Sigmoid colon (tissue), 7 donors: ENCODE data around the gene SCMH1. TPM values are rescaled to one million over a fixed set of nuclear protein-coding genes. Genes with fewer than 3 reads are reported as not detected.
"Not testable (repeated sequence)": the region's sequence is repeated elsewhere in the genome, so short reads cannot be mapped to it uniquely, and the experiment has no call there.

Source experiments
- DNase-seq: peaks from one replicate; pipeline ENCODE4 v3.0.0-alpha.2; 2019
- H3K27ac ChIP-seq, 4 donors: fragments of 200-600 bp; sonication (generic); one replicate each; pipeline ENCODE4 v1.5.1; 2016 to 2019; ENCODE audit warnings: mild to moderate bottlenecking in 1 of 4
- H3K27me3 ChIP-seq, 3 donors: fragments of 200-600 bp; sonication (generic); one replicate each; pipeline ENCODE4 v1.5.1; 2019; ENCODE audit warnings: mild to moderate bottlenecking in 1 of 3
- H3K36me3 ChIP-seq, 4 donors: fragments of 200-600 bp; sonication (generic); one replicate each; pipeline ENCODE4 v1.5.1; 2016 to 2019
- H3K4me1 ChIP-seq, 4 donors: fragments of 200-600 bp; sonication (generic); one replicate each; pipeline ENCODE4 v1.5.1; 2017 to 2019
- H3K4me3 ChIP-seq, 4 donors: fragments of 200-600 bp; sonication (generic); one replicate each; pipeline ENCODE4 v1.5.1; 2017 to 2019; ENCODE audit warnings: mild to moderate bottlenecking in 2 of 4, moderate library complexity in 1 of 4
- H3K9me3 ChIP-seq, 4 donors: fragments of 200-600 bp in 3 of 4; sonication (generic) in 3 of 4; one replicate each; pipeline versions ENCODE4 v1.5.1 to v1.6.1; 2013 to 2019
- EP300 ChIP-seq, 4 donors: sonication (generic); formaldehyde crosslinking; IDR thresholded peaks; one replicate each; pipeline ENCODE4 v1.6.1; 2017; ENCODE audit warnings: antibody characterized with exemption in 4 of 4
- POLR2A ChIP-seq, 2 donors: fragments of 450-650 bp; IDR thresholded peaks; one replicate each; pipeline ENCODE4 v1.6.1; 2016; ENCODE audit warnings: antibody characterized with exemption in 2 of 2, mild to moderate bottlenecking in 2 of 2, moderate library complexity in 2 of 2
- POLR2AphosphoS5 ChIP-seq, 4 donors: sonication (generic); formaldehyde crosslinking; IDR thresholded peaks; one replicate each; pipeline ENCODE4 v1.6.1; 2017; ENCODE audit warnings: antibody characterized with exemption in 4 of 4
- WGBS, 2 donors: extraction: QIAGEN DNeasy Blood & Tissue Kit; methylation state at CpG; one replicate each; pipeline ENCODE4 v1.1.7; 2013; 5-methylcytosine and 5-hydroxymethylcytosine counted together
- intact Hi-C: fragments of 100-400 bp; cut with DNase I; formaldehyde crosslinking; loops from one replicate; pipeline ENCODE4 v1.15.1; 2023
- polyA plus RNA-seq, 3 donors: library from polyadenylated mRNA; stranded (reverse); fragments of 200-250 nt; gene quantifications; one replicate each; pipeline ENCODE4 v1.2.3, GENCODE V29; 2013
- total RNA-seq, 4 donors: library from RNA; depleted of rRNA; stranded (reverse); fragments of >200 nt; gene quantifications; one replicate each; pipeline ENCODE4 v1.1.0, GENCODE V29; 2016
- TF ChIP-seq, protein P1 (sequence below), 4 experiments: fragments of 450-650 bp in 3 of 4; fragments of 200-600 bp in 1 of 4; IDR thresholded peaks; one replicate each; pipeline ENCODE4 v1.5.1; 2016 to 2019; ENCODE audit warnings: antibody characterized with exemption in 4 of 4, mild to moderate bottlenecking in 3 of 4, moderate library complexity in 2 of 4
- donor health status: healthy with polysubstance abuse.
- donor health status: Bipolar disorder and iron deficiency.
- donor health status: healthy.

The SCMH1 gene
- total and polyA plus RNA-seq, 7 donors, result 10.2 to 95.8 (median 52.4) TPM

GRCh38 chr1:41199375-41199774 is 42.7 kb downstream of the SCMH1 start:
- no peaks in the 10 kb centered on the region for H3K27me3 ChIP-seq
- no peaks in the 10 kb centered on the region for H3K36me3 ChIP-seq
- no peak for DNase-seq
- H3K4me3 ChIP-seq, result no peak overlapping the region
- H3K9me3 ChIP-seq, result no peaks in the 10 kb centered on the region
- intact Hi-C loops, result no loop called here
- H3K27ac ChIP-seq, result no peak overlapping the region
- TF ChIP-seq, protein P1, sequence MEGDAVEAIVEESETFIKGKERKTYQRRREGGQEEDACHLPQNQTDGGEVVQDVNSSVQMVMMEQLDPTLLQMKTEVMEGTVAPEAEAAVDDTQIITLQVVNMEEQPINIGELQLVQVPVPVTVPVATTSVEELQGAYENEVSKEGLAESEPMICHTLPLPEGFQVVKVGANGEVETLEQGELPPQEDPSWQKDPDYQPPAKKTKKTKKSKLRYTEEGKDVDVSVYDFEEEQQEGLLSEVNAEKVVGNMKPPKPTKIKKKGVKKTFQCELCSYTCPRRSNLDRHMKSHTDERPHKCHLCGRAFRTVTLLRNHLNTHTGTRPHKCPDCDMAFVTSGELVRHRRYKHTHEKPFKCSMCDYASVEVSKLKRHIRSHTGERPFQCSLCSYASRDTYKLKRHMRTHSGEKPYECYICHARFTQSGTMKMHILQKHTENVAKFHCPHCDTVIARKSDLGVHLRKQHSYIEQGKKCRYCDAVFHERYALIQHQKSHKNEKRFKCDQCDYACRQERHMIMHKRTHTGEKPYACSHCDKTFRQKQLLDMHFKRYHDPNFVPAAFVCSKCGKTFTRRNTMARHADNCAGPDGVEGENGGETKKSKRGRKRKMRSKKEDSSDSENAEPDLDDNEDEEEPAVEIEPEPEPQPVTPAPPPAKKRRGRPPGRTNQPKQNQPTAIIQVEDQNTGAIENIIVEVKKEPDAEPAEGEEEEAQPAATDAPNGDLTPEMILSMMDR (IDR thresholded peaks at IDR 0.05), result no peak
- TF ChIP-seq POLR2AphosphoS5 (IDR thresholded peaks at IDR 0.05) (no peak), EP300 (IDR thresholded peaks at IDR 0.05) (no peak), POLR2A (IDR thresholded peaks at IDR 0.05) (no peak)
- H3K4me1 ChIP-seq, result peaks cover 0 to 15% (median 6%) of the 10 kb centered on the region in 4 donors

DNA sequence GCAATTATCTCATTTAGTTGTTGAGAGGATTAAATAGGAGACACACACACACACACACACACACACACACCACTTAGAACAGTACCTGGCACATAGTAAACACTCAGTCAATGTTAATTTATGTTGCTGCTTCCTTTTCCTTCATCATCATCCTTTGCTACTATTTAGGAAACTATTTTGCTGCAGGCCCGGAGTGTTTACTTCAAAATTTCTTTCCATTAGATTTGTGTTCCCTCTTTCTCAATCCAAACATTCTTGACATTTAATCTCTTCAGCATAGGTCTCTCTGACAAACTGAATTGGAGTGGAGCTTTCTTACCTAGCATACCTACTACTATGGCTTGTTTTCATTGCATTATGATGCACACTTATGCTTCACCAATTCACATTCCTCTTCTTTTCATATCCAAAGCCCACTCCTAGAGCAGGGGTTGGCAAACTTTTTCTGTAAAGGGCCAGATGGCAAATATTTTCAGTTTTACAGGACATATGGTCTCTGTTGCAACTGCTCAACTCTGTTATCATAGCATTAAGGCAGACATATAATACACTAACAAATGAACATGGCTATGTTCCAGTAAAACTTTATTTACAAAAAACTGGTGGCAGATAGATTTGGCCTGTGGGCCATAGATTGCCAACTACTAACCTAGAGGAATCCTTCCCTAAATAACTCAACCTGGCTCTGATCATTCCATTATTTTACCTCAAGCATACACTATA is 49.5 kb downstream of the SCMH1 start:
- Histone ChIP-seq H3K9me3 (no peaks in the 10 kb centered on the region), H3K27me3 (no peaks in the 10 kb centered on the region), H3K4me1 (peaks cover 0 to 38% (median 24%) of the 10 kb centered on the region in 4 donors), H3K36me3 (no peaks in the 10 kb centered on the region), H3K27ac (peak overlapping the region in 2 of 4 donors; percentile 4 to 32), H3K4me3 (no peak overlapping the region)
- intact Hi-C loops, result no loop called here
- TF ChIP-seq EP300 (IDR thresholded peaks at IDR 0.05), result no peak
- TF ChIP-seq POLR2A (IDR thresholded peaks at IDR 0.05), result no peak
- TF ChIP-seq, protein P1 (IDR thresholded peaks at IDR 0.05), result no peak
- TF ChIP-seq POLR2AphosphoS5 (IDR thresholded peaks at IDR 0.05), result no peak
- DNase-seq, result no peak
- 78 to 90% methylated on average over 1 of the region's 1 CpG for WGBS, 2 donors

GRCh38 chr1:41184446-41184845 is 57.7 kb downstream of the SCMH1 start:
- Histone ChIP-seq H3K9me3 (no peaks in the 10 kb centered on the region), H3K27ac (no peak overlapping the region), H3K36me3 (peaks cover 0 to 9% (median 0%) of the 10 kb centered on the region in 4 donors), H3K4me3 (no peak overlapping the region), H3K4me1 (peaks cover 0 to 6% (median 3%) of the 10 kb centered on the region in 4 donors), H3K27me3 (no peaks in the 10 kb centered on the region)
- WGBS, 2 donors, result 92 to 95% methylated on average over 1 of the region's 1 CpG
- no peak for DNase-seq
- intact Hi-C loops, result no loop called here
- TF ChIP-seq POLR2AphosphoS5 (IDR thresholded peaks at IDR 0.05) (no peak), EP300 (IDR thresholded peaks at IDR 0.05) (no peak), POLR2A (IDR thresholded peaks at IDR 0.05) (no peak)
- TF ChIP-seq, protein P1 (IDR thresholded peaks at IDR 0.05), result no peak

- H3K27me3 ChIP-seq, H3K4me3 ChIP-seq, H3K27ac ChIP-seq, DNase-seq, H3K36me3 ChIP-seq, H3K4me1 ChIP-seq, H3K9me3 ChIP-seq, intact Hi-C loops: not testable (repeated sequence)
- 84 to 99% methylated on average over 3 of the region's 3 CpGs for WGBS, 2 donors
Observed at GRCh38 chr1:41178230-41178629, 63.9 kb downstream of the SCMH1 start.

- H3K4me1 ChIP-seq, result peaks cover 0 to 4% (median 0%) of the 10 kb centered on the region in 4 donors
- no peak overlapping the region for H3K27ac ChIP-seq
- no peaks in the 10 kb centered on the region for H3K9me3 ChIP-seq
- H3K36me3 ChIP-seq, result no peaks in the 10 kb centered on the region
- no peak overlapping the region for H3K4me3 ChIP-seq
- no peaks in the 10 kb centered on the region for H3K27me3 ChIP-seq
- intact Hi-C loops, result no loop called here
- no peak for DNase-seq
- TF ChIP-seq, protein P1 (IDR thresholded peaks at IDR 0.05), result no peak
- no peak for TF ChIP-seq EP300 (IDR thresholded peaks at IDR 0.05)
- no peak for TF ChIP-seq POLR2A (IDR thresholded peaks at IDR 0.05)
- TF ChIP-seq POLR2AphosphoS5 (IDR thresholded peaks at IDR 0.05), result no peak
Observed at GRCh38 chr1:41175546-41175945, 66.6 kb downstream of the SCMH1 start.
